Endodermal cell (in vitro differentiated cells): ENCODE data around the gene NABP1. TPM values are rescaled to one million over a fixed set of nuclear protein-coding genes. Genes with fewer than 3 reads are reported as not detected.

Source experiments
- DNase-seq: peaks from one replicate; pipeline ENCODE4 v3.0.0-alpha.2; 2017
- H3K27ac ChIP-seq: 2 replicates; pipeline ENCODE4 v1.5.1; 2013; ENCODE audit warnings: mild to moderate bottlenecking, low read depth, low read length, moderate library complexity
- H3K27me3 ChIP-seq: 2 replicates; pipeline ENCODE4 v1.6.1; 2013; ENCODE audit warnings: mild to moderate bottlenecking, low read length, moderate library complexity; ENCODE audit not compliant: insufficient read depth, control insufficient read depth, poor library complexity, severe bottlenecking
- H3K36me3 ChIP-seq: 2 replicates; pipeline ENCODE4 v1.7.0; 2013; ENCODE audit warnings: mild to moderate bottlenecking, low read length, moderate library complexity; ENCODE audit not compliant: control insufficient read depth, insufficient read depth
- H3K4me1 ChIP-seq: one replicate; pipeline ENCODE4 v1.7.0; 2013; ENCODE audit warnings: low read length; ENCODE audit not compliant: control insufficient read depth, insufficient read depth
- H3K4me3 ChIP-seq: 2 replicates; pipeline ENCODE4 v1.5.1; 2013; ENCODE audit warnings: mild to moderate bottlenecking, low read length, moderate library complexity
- H3K9ac ChIP-seq: 2 replicates; pipeline ENCODE4 v1.6.1; 2013; ENCODE audit warnings: mild to moderate bottlenecking, low read length, moderate library complexity; ENCODE audit not compliant: poor library complexity, severe bottlenecking; ENCODE audit errors: extremely low read depth
- H3K9me3 ChIP-seq: 2 replicates; pipeline ENCODE4 v1.6.1; 2013; ENCODE audit warnings: mild to moderate bottlenecking, low read length, moderate library complexity; ENCODE audit not compliant: control insufficient read depth
- H3K27ac Mint-ChIP-seq: 2 replicates; pipeline ENCODE4 v1.8.0; 2020; ENCODE audit warnings: mixed read lengths
- H3K27me3 Mint-ChIP-seq: 2 replicates; pipeline ENCODE4 v1.8.0; 2021; ENCODE audit warnings: mild to moderate bottlenecking, mixed read lengths; ENCODE audit not compliant: insufficient read depth
- H3K36me3 Mint-ChIP-seq: 2 replicates; pipeline ENCODE4 v1.8.0; 2020; ENCODE audit warnings: low read depth, mixed read lengths
- H3K4me1 Mint-ChIP-seq: 2 replicates; pipeline ENCODE4 v1.8.0; 2020; ENCODE audit warnings: mixed read lengths
- H3K4me3 Mint-ChIP-seq: 2 replicates; pipeline ENCODE4 v1.8.0; 2020; ENCODE audit warnings: mild to moderate bottlenecking, moderate library complexity, mixed read lengths
- H3K9me3 Mint-ChIP-seq: 2 replicates; pipeline ENCODE4 v1.8.0; 2020; ENCODE audit warnings: mild to moderate bottlenecking, mixed read lengths
- WGBS, 2 experiments: methylation state at CpG; one replicate each; pipeline versions ENCODE4 v1.1.5 to v1.1.7; 2013; ENCODE audit warnings: missing lambda C conversion rate in 2 of 2, mixed read lengths in 1 of 2; ENCODE audit not compliant: insufficient coverage in 1 of 2, insufficient read length in 1 of 2; 5-methylcytosine and 5-hydroxymethylcytosine counted together
- total RNA-seq, 2 donors: library from RNA; stranded (reverse); fragmentation: NEBNext Ultra II Directional in 1 of 2; extraction: Animal tissue kit (Norgen Biotek cat#: 25700) in 1 of 2; gene quantifications; 2 replicates in 1 of 2; 3 replicates in 1 of 2; pipeline ENCODE4 v1.2.1, GENCODE V29; 2021
- TF ChIP-seq, protein P1 (sequence below): fragments of 200-600 bp; sonication (generic); conservative IDR thresholded peaks from 2 replicates; pipeline ENCODE4 v1.5.0; 2021; ENCODE audit warnings: antibody characterized with exemption, mild to moderate bottlenecking

The NABP1 gene
- total RNA-seq, 2 donors from 2014 or later: 5.8 to 8.7 TPM

DNA sequence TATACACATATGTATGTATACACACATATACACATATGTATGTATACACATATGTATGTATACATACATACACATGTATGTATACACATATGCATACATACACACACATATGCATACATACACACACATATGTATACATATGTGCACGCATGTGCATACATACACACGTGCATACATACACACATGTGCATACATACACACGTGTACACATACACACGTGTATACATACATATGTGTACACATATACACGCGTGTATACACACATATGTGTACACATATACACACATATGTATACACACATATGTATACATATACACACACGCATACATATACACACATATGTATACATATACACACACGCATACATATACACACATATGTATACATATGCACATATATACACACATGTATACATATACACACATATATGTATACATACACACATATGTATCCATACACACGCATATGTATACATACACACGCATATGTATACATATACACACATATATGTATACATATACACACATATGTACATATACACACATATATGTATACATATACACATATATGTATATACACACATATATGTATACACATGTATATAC, 21.5 kb downstream of the NABP1 start:
- H3K27me3 Mint-ChIP-seq: no peaks in the 10 kb centered on the region
- H3K27ac Mint-ChIP-seq: no peak overlapping the region
- no peak for DNase-seq

DNA sequence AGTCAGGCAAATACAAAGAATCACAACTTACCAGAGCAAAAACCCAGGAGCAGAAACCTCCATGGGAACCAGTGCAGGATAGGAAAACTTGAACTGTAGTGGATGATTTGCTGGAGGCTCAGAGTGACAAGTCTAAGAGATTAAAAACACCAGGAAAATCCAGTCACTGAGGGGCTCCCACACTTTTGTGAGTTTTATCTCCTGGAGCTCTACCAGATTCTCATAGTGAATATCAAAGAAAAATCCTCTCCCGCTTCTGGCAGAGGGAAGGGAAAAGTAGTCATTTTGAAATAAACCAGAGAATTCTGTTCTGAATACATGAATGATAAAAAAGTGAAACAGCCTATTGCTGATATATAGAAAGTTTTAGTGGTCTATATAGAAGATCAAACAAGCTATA, 23.1 kb downstream of the NABP1 start:
- no peaks in the 10 kb centered on the region for H3K4me1 ChIP-seq
- no peak overlapping the region for H3K27ac ChIP-seq
- H3K27me3 ChIP-seq: no peaks in the 10 kb centered on the region
- peaks cover 2% of the 10 kb centered on the region for H3K9me3 Mint-ChIP-seq
- no peaks in the 10 kb centered on the region for H3K4me1 Mint-ChIP-seq
- TF ChIP-seq, protein P1, sequence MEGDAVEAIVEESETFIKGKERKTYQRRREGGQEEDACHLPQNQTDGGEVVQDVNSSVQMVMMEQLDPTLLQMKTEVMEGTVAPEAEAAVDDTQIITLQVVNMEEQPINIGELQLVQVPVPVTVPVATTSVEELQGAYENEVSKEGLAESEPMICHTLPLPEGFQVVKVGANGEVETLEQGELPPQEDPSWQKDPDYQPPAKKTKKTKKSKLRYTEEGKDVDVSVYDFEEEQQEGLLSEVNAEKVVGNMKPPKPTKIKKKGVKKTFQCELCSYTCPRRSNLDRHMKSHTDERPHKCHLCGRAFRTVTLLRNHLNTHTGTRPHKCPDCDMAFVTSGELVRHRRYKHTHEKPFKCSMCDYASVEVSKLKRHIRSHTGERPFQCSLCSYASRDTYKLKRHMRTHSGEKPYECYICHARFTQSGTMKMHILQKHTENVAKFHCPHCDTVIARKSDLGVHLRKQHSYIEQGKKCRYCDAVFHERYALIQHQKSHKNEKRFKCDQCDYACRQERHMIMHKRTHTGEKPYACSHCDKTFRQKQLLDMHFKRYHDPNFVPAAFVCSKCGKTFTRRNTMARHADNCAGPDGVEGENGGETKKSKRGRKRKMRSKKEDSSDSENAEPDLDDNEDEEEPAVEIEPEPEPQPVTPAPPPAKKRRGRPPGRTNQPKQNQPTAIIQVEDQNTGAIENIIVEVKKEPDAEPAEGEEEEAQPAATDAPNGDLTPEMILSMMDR: no peak
- no peak overlapping the region for H3K4me3 ChIP-seq
- H3K36me3 ChIP-seq: no peaks in the 10 kb centered on the region
- no peaks in the 10 kb centered on the region for H3K27me3 Mint-ChIP-seq
- H3K27ac Mint-ChIP-seq: no peak overlapping the region
- no peak overlapping the region for H3K9ac ChIP-seq
- WGBS, 2 experiments: 100% methylated on average over 1 of the region's 1 CpG; no CpG with 5 or more reads in 1 of the 2 experiments
- H3K9me3 ChIP-seq: no peaks in the 10 kb centered on the region
- H3K36me3 Mint-ChIP-seq: no peaks in the 10 kb centered on the region
- H3K4me3 Mint-ChIP-seq: no peak overlapping the region
- no peak for DNase-seq

More for the DNA sequence above, 21.5 kb downstream of the NABP1 start:
- Histone ChIP-seq H3K4me1 (no peaks in the 10 kb centered on the region), H3K27me3 (no peaks in the 10 kb centered on the region), H3K9me3 (no peaks in the 10 kb centered on the region), H3K36me3 (no peaks in the 10 kb centered on the region), H3K4me3 (no peak overlapping the region), H3K9ac (no peak overlapping the region), H3K27ac (no peak overlapping the region)
- 76 to 83% methylated on average over 9 to 10 of the region's 10 CpGs for WGBS, 2 experiments
- Mint-ChIP-seq H3K36me3 (no peaks in the 10 kb centered on the region), H3K9me3 (peaks cover 2% of the 10 kb centered on the region), H3K4me1 (no peaks in the 10 kb centered on the region), H3K4me3 (no peak overlapping the region)
- TF ChIP-seq, protein P1: no peak

DNA sequence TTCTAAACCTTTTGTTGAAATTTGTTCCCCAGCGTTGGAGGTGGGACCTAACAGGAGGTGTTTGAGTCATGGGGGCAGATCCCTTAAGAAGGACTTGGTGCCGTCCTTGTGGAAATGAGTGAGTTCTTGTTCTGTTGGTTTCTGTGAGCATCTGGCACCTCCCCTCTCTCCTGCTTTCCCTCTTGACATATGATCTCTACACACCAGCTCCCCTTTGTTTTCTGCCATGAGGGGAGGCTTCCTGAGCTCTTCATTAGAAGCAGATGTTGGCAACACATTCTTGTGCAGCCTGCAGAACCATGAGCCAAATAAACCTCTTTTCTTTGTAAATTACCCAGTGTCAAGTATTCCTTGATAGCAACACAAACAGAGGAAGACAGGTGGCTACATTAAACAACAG, 23.8 kb downstream of the NABP1 start:
- H3K27me3 ChIP-seq: no peaks in the 10 kb centered on the region
- no peaks in the 10 kb centered on the region for H3K36me3 Mint-ChIP-seq
- DNase-seq: no peak
- no peak overlapping the region for H3K27ac Mint-ChIP-seq
- H3K9ac ChIP-seq: no peak overlapping the region
- H3K4me1 Mint-ChIP-seq: no peaks in the 10 kb centered on the region
- H3K27me3 Mint-ChIP-seq: no peaks in the 10 kb centered on the region
- WGBS, 2 experiments: 84 to 100% methylated on average over 1 to 2 of the region's 2 CpGs
- no peak overlapping the region for H3K27ac ChIP-seq
- H3K9me3 ChIP-seq: no peaks in the 10 kb centered on the region
- H3K4me1 ChIP-seq: no peaks in the 10 kb centered on the region
- peaks cover 2% of the 10 kb centered on the region for H3K9me3 Mint-ChIP-seq
- H3K4me3 Mint-ChIP-seq: no peak overlapping the region
- H3K36me3 ChIP-seq: no peaks in the 10 kb centered on the region
- TF ChIP-seq, protein P1: no peak
- no peak overlapping the region for H3K4me3 ChIP-seq
